Measurements from ENCODE around the gene LCMT1. TPM values are rescaled to one million over a fixed set of nuclear protein-coding genes. Genes with fewer than 3 reads are reported as not detected.

The LCMT1 gene
- total and polyA plus RNA-seq, 2 of the 13 experiments (the other 11 are each of a cell fraction or from before 2014, with no cell fraction given): 41.2 to 48.7 TPM

DNA sequence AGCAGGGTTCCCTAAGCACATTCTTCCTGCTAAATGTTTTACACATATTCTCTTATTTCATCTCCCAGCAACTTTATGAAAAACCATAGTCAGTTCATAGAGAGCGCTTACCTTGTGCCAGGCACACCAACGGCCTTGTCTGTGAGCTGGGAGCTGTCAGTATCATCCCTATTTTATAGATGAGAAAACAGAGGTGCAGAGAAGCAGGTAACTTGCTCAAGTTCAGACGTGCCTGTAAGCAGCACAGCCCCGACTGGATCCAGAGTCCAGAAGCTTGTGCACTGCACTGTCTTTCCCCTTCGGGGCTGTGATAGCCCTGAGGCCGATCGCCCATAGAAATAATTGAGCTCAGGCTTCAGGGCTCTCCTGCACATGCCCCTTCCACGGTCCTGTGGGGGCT is 111.4 kb downstream of the LCMT1 start (continued):
- TF ChIP-seq, protein P1, sequence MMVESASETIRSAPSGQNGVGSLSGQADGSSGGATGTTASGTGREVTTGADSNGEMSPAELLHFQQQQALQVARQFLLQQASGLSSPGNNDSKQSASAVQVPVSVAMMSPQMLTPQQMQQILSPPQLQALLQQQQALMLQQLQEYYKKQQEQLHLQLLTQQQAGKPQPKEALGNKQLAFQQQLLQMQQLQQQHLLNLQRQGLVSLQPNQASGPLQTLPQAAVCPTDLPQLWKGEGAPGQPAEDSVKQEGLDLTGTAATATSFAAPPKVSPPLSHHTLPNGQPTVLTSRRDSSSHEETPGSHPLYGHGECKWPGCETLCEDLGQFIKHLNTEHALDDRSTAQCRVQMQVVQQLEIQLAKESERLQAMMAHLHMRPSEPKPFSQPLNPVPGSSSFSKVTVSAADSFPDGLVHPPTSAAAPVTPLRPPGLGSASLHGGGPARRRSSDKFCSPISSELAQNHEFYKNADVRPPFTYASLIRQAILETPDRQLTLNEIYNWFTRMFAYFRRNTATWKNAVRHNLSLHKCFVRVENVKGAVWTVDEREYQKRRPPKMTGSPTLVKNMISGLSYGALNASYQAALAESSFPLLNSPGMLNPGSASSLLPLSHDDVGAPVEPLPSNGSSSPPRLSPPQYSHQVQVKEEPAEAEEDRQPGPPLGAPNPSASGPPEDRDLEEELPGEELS (CRISPR knock-in tag; IDR thresholded peaks at IDR 0.05): no peak
- no peak for TF ChIP-seq ASH2L (IDR thresholded peaks at IDR 0.05; ENCODE audit: insufficient read length, low read depth, low read length)
- no peak for TF ChIP-seq FOXK2 (IDR thresholded peaks at IDR 0.05)
- TF ChIP-seq ZNF205 (CRISPR knock-in tag; IDR thresholded peaks at IDR 0.05): peak; percentile 48; the same call in 1 of the 2 replicates
- TF ChIP-seq TAF1 (CRISPR knock-in tag; IDR thresholded peaks at IDR 0.05): no peak
- TF ChIP-seq RBM22 (optimal IDR thresholded peaks at IDR 0.05; ENCODE audit: low read length): no peak
- no peak for TF ChIP-seq MAF1 (CRISPR knock-in tag; IDR thresholded peaks at IDR 0.05; ENCODE audit: borderline replicate concordance)
- TF ChIP-seq, protein P2, sequence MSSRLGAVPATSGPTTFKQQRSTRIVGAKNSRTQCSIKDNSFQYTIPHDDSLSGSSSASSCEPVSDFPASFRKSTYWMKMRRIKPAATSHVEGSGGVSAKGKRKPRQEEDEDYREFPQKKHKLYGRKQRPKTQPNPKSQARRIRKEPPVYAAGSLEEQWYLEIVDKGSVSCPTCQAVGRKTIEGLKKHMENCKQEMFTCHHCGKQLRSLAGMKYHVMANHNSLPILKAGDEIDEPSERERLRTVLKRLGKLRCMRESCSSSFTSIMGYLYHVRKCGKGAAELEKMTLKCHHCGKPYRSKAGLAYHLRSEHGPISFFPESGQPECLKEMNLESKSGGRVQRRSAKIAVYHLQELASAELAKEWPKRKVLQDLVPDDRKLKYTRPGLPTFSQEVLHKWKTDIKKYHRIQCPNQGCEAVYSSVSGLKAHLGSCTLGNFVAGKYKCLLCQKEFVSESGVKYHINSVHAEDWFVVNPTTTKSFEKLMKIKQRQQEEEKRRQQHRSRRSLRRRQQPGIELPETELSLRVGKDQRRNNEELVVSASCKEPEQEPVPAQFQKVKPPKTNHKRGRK (CRISPR knock-in tag; IDR thresholded peaks at IDR 0.05): no peak
- no peak for TF ChIP-seq ZNF839 (CRISPR knock-in tag; IDR thresholded peaks at IDR 0.05; ENCODE audit: borderline replicate concordance)
- no peak for TF ChIP-seq PITX1 (CRISPR knock-in tag; IDR thresholded peaks at IDR 0.05)
- no peak for TF ChIP-seq ZNF329 (CRISPR knock-in tag; IDR thresholded peaks at IDR 0.05; ENCODE audit: low read depth)
- 0 out of 2 replicates have a peak, but pooled peaks have one; percentile 36 for TF ChIP-seq PHF21A (CRISPR knock-in tag; IDR thresholded peaks at IDR 0.05)
- TF ChIP-seq, protein P3, sequence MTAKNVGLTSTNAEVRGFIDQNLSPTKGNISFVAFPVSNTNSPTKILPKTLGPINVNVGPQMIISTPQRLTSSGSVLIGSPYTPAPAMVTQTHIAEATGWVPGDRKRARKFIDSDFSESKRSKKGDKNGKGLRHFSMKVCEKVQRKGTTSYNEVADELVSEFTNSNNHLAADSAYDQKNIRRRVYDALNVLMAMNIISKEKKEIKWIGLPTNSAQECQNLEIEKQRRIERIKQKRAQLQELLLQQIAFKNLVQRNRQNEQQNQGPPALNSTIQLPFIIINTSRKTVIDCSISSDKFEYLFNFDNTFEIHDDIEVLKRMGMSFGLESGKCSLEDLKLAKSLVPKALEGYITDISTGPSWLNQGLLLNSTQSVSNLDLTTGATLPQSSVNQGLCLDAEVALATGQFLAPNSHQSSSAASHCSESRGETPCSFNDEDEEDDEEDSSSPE (CRISPR knock-in tag; IDR thresholded peaks at IDR 0.05): peak; percentile 28; the same call in 1 of the 2 replicates
- TF ChIP-seq, protein P4, sequence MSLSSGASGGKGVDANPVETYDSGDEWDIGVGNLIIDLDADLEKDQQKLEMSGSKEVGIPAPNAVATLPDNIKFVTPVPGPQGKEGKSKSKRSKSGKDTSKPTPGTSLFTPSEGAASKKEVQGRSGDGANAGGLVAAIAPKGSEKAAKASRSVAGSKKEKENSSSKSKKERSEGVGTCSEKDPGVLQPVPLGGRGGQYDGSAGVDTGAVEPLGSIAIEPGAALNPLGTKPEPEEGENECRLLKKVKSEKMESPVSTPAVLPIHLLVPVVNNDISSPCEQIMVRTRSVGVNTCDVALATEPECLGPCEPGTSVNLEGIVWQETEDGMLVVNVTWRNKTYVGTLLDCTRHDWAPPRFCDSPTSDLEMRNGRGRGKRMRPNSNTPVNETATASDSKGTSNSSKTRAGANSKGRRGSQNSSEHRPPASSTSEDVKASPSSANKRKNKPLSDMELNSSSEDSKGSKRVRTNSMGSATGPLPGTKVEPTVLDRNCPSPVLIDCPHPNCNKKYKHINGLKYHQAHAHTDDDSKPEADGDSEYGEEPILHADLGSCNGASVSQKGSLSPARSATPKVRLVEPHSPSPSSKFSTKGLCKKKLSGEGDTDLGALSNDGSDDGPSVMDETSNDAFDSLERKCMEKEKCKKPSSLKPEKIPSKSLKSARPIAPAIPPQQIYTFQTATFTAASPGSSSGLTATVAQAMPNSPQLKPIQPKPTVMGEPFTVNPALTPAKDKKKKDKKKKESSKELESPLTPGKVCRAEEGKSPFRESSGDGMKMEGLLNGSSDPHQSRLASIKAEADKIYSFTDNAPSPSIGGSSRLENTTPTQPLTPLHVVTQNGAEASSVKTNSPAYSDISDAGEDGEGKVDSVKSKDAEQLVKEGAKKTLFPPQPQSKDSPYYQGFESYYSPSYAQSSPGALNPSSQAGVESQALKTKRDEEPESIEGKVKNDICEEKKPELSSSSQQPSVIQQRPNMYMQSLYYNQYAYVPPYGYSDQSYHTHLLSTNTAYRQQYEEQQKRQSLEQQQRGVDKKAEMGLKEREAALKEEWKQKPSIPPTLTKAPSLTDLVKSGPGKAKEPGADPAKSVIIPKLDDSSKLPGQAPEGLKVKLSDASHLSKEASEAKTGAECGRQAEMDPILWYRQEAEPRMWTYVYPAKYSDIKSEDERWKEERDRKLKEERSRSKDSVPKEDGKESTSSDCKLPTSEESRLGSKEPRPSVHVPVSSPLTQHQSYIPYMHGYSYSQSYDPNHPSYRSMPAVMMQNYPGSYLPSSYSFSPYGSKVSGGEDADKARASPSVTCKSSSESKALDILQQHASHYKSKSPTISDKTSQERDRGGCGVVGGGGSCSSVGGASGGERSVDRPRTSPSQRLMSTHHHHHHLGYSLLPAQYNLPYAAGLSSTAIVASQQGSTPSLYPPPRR (CRISPR knock-in tag; IDR thresholded peaks at IDR 0.05; ENCODE audit: borderline replicate concordance): no peak
- TF ChIP-seq HDAC2 (CRISPR knock-in tag; IDR thresholded peaks at IDR 0.05): peak; percentile 48; the same call in 1 of the 2 replicates
